ENCODE results near the gene LEPR. TPM values are rescaled to one million over a fixed set of nuclear protein-coding genes. Genes with fewer than 3 reads are reported as not detected.
A peak's percentile ranks its signal among the peaks of the same experiment; 100 is the strongest.

Gene LEPR
- total RNA-seq, 2 donors from 2014 or later: 5.3 to 7.8 TPM

DNA sequence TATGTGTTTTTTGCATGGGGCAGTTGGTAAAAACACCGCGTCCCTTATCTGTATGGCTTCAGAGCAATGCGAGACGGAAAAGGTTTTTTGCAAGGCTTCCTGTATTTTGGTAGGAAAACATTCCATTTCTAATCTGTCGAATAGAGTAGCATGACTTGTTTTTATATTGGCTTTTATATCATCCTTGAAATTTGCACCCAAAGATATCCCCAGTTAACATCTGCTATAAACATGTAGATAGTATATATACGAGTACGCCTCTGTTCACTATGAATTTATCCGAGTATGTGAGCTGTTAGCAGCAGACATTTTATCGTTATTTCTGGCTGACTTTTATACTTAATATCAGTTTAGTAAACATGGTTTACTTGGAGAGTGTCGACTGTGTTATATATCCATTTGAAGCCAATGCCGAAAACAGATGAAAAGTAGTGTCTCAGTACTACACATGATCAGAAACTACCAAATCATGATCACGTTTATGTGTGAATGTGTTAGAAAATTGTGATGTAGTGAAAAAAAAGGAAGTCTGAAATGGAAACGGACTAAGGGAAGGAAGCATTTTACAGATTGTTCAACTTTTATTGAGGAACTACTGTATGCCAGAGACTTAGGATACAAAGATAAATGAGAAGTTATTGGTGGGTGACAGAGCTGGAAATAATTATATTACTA is 1.0 kb downstream of the LEPR start:
- Histone ChIP-seq H3K27me3 (no peaks in the 10 kb centered on the region), H3K27ac (peak overlapping the region; percentile 93 to 98 (median 98)), H3K4me3 (peak overlapping the region; percentile 71 to 91), H3K4me1 (peaks cover 38% of the 10 kb centered on the region), H3K9me3 (no peaks in the 10 kb centered on the region), H3K36me3 (replicated peaks in 1 of 2; ENCODE audit: insufficient read depth in 1 of 2, low read depth in 2 of 2) (no peaks in the 10 kb centered on the region)
- WGBS, 2 donors: 0 to 3% methylated on average over 13 of the region's 13 CpGs
- TF ChIP-seq POLR2A (IDR thresholded peaks at IDR 0.05): no peak
- no peak for TF ChIP-seq CTCF (IDR thresholded peaks at IDR 0.05)
- intact Hi-C loops (cut with DNase I): no loop called here
- no peak for ATAC-seq
- no peak for DNase-seq

DNA sequence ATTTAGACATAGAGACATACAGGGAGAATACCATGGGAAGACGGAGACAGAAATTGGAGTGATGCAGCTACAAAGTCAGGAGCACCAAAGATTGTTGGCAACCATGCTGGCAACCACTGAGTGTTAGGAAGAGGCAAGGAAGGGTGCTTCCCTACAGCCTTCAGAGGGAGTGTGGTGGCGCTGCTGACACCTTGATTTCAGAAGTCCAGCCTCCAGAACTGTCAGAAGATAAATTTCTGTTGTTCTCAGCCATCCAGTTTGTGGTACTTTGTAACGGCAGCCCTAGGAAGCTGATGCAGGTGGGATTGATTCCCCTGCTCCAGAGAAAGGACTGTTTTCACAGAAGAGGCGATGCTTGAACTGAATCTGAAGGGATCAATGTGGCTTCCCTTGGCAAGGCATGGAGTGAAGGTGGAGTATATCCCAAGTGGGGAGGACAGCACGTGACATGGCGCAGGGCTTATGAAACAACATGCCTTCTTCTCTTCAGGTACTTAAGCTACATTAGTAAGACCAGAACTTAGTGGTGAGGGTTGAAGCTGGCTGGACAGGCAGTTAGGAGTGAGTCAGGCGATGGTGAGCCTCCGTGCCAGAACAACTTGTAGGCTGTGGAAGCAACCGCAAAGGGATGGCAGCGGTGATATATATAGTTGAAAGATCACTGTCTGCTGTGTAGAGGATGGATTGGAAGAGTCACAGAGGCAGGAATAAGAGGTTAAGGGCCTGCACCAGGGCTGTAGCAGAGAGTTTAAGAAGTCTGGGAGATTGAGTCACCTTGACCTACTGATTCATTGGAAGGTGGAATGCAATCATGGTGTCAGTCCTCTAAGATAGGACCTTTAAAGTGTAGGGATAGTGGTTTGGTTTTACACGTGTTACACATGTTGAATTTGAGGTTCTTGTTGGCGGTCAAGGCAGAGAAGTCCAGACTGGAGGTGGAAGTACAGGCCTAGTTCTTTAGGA is 2.1 kb downstream of the LEPR start:
- intact Hi-C loops (cut with DNase I): no loop called here
- Histone ChIP-seq H3K4me3 (no peak overlapping the region), H3K9me3 (no peaks in the 10 kb centered on the region), H3K36me3 (replicated peaks in 1 of 2; ENCODE audit: insufficient read depth in 1 of 2, low read depth in 2 of 2) (peaks cover 0 to 3% of the 10 kb centered on the region in 2 donors), H3K27ac (peak overlapping the region in 1 of 4 donors; percentile 98), H3K4me1 (peaks cover 38% of the 10 kb centered on the region), H3K27me3 (no peaks in the 10 kb centered on the region)
- WGBS, 2 donors: 87 to 88% methylated on average over 12 of the region's 12 CpGs
- ATAC-seq (no peak), DNase-seq (no peak)
- TF ChIP-seq POLR2A (IDR thresholded peaks at IDR 0.05) (no peak), CTCF (IDR thresholded peaks at IDR 0.05) (no peak)

DNA sequence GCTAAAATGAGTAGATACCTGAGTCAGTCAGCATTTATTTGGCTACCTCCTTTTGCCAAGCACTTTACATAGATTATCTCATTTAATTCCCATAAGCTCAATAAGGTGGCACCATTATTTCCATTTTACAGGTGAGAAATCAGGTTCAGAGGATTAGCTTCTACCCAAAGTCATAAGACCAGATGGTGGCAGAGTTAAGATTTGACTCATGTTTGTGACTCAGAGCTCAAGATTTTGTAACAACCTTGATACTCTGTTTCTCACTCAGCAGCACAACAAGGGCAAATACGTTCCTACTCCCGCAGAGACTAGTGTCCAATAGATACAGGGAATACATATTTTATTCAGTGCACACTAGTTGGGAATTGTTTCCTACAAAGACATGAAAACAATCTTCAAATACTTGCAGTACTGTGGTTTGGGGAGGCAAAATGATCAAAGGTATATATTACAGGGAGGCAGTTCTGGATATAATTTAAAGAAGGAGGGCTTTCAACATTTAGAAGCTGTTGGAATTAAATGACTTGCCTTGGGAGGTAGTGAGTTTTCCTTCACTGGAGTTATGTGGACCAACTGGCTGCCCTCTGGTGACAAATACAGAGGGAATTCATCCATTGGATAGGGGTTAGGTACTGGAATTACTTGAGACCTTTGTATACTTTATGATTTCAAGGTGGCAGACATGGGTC is 3.6 kb downstream of the LEPR start:
- Histone ChIP-seq H3K4me3 (no peak overlapping the region), H3K27ac (peak overlapping the region in 2 of 4 donors; percentile 9 to 10), H3K9me3 (no peaks in the 10 kb centered on the region), H3K4me1 (peaks cover 37% of the 10 kb centered on the region), H3K27me3 (no peaks in the 10 kb centered on the region), H3K36me3 (replicated peaks in 1 of 2; ENCODE audit: insufficient read depth in 1 of 2, low read depth in 2 of 2) (peaks cover 0 to 7% of the 10 kb centered on the region in 2 donors)
- TF ChIP-seq CTCF (IDR thresholded peaks at IDR 0.05) (no peak), POLR2A (IDR thresholded peaks at IDR 0.05) (no peak)
- 35 to 41% methylated on average over 2 of the region's 2 CpGs for WGBS, 2 donors
- ATAC-seq (no peak), DNase-seq (peak in 1 of 4 donors; percentile 17)
- intact Hi-C loops (cut with DNase I): no loop called here

GRCh38 chr1:65424573-65424889 is 4.1 kb downstream of the LEPR start:
- H3K4me1 ChIP-seq: peaks cover 32% of the 10 kb centered on the region
- H3K9me3 ChIP-seq: no peaks in the 10 kb centered on the region
- TF ChIP-seq POLR2A (IDR thresholded peaks at IDR 0.05): no peak
- TF ChIP-seq CTCF (IDR thresholded peaks at IDR 0.05): no peak
- intact Hi-C loops (cut with DNase I): no loop called here
- H3K27me3 ChIP-seq: no peaks in the 10 kb centered on the region
- DNase-seq (no peak), ATAC-seq (no peak)
- 74 to 88% methylated on average over 1 of the region's 1 CpG for WGBS, 2 donors
- H3K4me3 ChIP-seq: no peak overlapping the region
- peak overlapping the region in 1 of 4 donors; percentile 9 for H3K27ac ChIP-seq
- peaks cover 0 to 7% of the 10 kb centered on the region in 2 donors for H3K36me3 ChIP-seq (replicated peaks in 1 of 2; ENCODE audit: insufficient read depth in 1 of 2, low read depth in 2 of 2)

Measured in body of pancreas (tissue), 4 donors.